NOMO-1 treated with dmso at 0.1 percent for 144 hours (cell line): Measurements from ENCODE around the gene PTGIS.

Experiments
- DNase-seq: peaks from one replicate; lab custom pipeline; 2025; ENCODE audit not compliant: unreplicated experiment; lab: John Stamatoyannopoulos, UW

The PTGIS gene

GRCh38 chr20:49501917-49502316 lies 66.0 kb downstream of the PTGIS start:
- no peak for DNase-seq

DNA sequence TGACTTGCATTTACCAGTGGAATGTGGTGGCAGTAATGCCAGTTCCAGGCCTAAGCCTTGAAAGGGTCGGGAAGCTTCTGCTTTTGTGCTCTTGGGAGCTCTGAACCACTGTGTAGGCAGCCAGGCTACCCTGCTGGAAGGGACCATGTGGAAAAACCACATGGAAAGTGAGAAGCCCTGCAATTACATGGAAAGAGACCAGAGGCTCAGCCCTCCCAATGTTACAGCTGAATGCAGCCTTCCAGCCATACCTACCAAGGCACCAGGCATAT lies 70.6 kb downstream of the PTGIS start:
- no peak for DNase-seq

- no peak for DNase-seq
These were observed 71.2 kb downstream of the PTGIS start for GRCh38 chr20:49496553-49497397.

- DNase-seq, result no peak
These were observed 71.9 kb downstream of the PTGIS start for GRCh38 chr20:49496043-49496442.

- DNase-seq, result no peak
These were observed 77.2 kb downstream of the PTGIS start for GRCh38 chr20:49490689-49491088.

DNA sequence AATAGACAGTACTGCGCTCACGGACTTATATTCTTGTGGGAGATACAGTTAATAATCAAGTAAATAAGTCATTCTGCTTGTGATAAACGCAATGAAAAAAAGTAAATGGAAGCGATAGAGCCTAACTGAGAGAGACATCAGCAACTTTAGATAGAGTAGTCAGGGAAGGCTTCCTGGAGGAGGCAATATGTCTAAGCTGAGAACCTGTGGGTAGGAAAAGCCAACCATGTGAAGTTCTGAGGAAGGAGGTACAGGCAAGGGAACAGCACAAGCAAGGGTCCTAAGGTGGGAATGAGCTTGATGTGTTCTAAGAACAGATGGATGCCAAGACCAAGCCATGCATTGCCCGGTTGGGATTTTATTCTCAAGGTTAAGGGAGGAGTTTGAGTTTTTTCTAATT lies 78.2 kb downstream of the PTGIS start:
- no peak for DNase-seq

GRCh38 chr20:49486064-49486463 lies 81.9 kb downstream of the PTGIS start:
- no peak for DNase-seq

DNA sequence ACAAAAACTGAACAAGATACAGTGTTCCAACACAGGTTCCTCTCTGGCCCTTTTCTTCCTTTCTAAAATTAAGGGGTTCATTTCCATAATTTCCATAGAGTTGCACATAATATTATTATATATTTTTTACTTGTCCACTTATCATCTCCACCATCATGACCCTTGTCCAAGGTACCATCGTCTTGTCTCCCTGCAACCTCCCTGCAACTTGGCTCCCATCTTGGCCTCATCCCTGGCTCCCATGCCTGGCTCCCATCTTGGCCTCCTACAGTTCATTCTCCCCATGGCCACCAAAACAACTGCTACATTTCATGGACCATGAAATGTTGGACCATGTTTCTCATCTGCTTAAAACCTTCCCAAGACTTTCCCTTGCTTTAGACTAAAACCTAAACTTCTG lies 82.4 kb downstream of the PTGIS start:
- DNase-seq, result no peak

GRCh38 chr20:49484180-49485140 lies 83.5 kb downstream of the PTGIS start:
- peak; percentile 20 for DNase-seq

- DNase-seq, result no peak
These were observed 84.2 kb downstream of the PTGIS start for GRCh38 chr20:49483696-49484123.

DNA sequence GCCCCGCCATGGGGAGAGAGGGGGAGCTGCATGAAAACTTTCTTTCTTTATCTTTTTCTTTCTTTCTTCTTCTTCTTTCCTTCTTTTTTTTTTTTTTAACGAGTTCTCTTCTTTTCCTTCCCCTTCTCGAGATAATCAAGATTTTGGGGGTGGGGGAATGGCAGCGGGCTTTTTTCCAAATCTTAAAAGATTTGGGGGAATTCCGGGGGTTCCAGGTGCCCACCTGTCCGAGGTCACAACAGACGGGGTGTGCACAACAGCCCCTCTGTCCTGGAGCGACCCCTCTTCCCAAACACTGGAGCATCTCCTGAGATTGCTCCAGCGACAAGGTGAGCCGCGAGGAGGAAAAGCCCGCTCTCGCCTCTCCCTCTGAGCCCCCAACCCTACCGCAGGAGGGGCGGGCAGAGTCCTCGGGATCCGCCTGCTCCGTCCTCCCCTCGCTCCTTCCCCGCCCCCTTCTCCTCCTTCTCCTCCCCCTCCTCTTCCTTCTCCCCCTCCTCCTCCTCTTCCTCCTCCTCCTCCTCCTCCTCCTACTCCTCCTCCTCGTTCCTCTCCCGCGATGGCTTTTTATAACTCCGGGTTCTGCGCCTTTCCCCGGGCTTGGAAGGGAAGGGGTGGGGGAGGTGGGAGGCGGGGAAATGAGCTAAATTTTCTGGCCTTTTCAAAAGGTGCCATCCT lies 84.8 kb downstream of the PTGIS start:
- no peak for DNase-seq

DNA sequence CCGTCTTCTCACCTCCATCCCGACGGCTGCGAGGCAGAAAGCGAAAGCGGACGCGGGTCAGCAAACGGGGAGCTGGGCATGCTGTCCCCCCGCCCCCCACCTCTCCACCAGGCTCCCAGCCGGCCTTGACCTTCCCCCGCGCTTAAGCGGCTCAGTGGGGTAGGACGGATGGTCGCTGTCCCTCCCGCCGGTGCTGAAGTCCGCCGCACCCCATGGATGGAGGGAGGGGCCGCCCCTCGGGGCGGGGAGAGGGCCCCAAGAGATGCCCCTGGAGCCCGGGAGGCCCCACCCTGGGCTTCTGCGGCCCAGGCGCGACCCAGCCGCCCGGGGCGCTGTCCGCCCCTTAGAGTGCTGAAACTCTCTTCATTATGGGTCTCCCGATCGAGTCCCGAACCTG lies 85.3 kb downstream of the PTGIS start, which contains the start of gene KCNB1:
KCNB1 (minus strand) TSS at position 48 of the 397 bp plus-strand sequence. CDS start 188 bp downstream, outside the sequence.
- no peak for DNase-seq

GRCh38 chr20:49482173-49482572 lies 85.8 kb downstream of the PTGIS start:
- DNase-seq, result no peak

DNA sequence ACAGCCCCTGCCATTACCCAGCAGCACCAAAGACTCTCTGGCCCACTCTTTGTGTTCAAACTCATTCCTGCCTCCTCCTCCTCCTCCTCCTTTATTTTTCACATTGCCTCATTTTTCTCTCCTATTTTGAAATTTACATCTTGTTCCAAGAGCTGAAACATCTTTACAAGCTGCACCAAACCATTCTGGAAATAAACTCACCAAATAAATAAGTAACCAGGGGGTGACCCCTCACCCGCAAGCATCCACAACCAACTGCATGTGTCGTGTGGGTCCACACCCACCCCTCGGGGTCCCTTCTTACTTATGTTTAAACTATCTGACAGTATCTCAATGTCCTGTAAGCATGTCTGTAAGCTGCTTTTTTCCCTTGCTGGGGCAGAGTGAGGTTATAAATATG lies 86.8 kb downstream of the PTGIS start:
- no peak for DNase-seq

GRCh38 chr20:49480236-49480635 lies 87.7 kb downstream of the PTGIS start:
- DNase-seq, result no peak

DNA sequence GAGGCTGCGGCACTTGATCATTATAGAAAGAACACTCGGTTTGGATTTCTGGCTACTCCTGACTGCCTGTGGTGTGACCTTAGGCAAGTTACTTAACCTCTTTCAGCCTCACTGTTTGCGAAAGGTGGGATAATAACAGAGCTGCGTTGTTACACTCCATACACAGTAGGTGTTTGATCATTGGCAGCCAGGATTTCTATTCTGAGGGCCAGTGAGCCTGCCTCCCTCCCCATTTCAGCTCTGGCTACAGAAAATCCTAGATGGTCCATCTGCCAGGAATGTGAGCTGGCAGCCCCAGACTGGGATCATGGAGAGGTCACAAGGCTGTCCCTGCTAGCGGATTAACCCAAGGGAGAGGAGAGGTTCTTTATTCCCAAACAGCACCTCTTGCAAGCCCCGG lies 88.2 kb downstream of the PTGIS start:
- DNase-seq, result no peak

DNA sequence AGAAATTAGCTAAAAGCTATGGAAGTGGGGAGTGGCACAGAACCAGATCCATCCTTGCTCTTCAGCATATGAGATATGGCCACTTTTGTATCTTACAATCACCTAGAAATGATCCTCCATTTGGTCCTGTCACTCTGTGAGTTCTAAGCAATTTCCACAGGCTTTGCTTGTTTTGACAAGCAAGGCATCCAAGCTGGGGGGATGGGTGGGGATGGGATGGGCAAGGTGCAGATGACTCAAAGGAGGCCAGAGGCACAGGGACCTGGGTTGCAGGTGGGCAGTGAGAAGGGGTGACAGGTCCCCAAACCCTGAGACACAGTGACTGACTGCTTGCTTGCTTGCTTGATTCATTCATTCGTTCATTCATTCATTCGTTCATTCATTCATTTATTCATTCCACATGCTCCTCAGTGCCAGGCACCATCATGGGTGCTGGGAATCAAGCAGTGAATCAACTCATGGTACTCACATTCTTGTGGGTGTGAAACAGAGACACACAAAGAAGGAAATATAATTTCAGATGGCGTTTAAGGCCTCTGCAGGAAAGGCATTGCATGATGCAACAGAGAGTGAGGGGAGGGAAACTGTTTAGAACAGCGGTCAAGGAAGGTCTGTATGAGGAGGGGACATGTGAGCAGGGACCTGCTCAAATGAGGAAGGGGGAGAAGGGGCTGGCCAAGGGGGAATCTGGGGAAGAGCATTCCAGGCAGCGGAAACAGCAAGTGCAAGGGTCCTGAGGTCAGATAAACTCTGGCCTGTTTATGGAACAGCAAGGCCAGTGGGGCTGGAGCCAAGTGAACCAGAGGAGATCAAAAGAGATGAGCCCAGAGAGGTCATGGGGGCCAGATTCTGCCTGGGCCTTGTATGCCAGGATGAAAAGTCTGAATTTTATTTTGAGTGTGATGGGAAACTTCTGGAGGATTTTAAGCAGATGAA lies 88.9 kb downstream of the PTGIS start:
- no peak for DNase-seq

GRCh38 chr20:49478266-49478665 lies 89.7 kb downstream of the PTGIS start:
- DNase-seq, result no peak

GRCh38 chr20:49477200-49477599 lies 90.7 kb downstream of the PTGIS start:
- no peak for DNase-seq

- no peak for DNase-seq
These were observed 92.0 kb downstream of the PTGIS start for GRCh38 chr20:49476016-49476355.
